Vagina (tissue), 2 donors: ENCODE results near the gene B9D2.

Experiments
- CTCF ChIP-seq, 3 experiments: fragments of 450-650 bp in 2 of 3; fragments of 200-600 bp in 1 of 3; sonication (generic) in 1 of 3; IDR thresholded peaks; one replicate each; pipeline ENCODE4 v1.5.1; 2017 to 2019; ENCODE audit warnings: antibody characterized with exemption in 3 of 3, mild to moderate bottlenecking in 2 of 3, moderate library complexity in 2 of 3
- POLR2A ChIP-seq, 2 donors: fragments of 450-650 bp; IDR thresholded peaks; one replicate each; pipeline ENCODE4 v1.6.1; 2017; ENCODE audit warnings: antibody characterized with exemption in 2 of 2, mild to moderate bottlenecking in 2 of 2, moderate library complexity in 2 of 2
- POLR2AphosphoS5 ChIP-seq, 2 donors: sonication (generic); formaldehyde crosslinking; IDR thresholded peaks; one replicate each; pipeline ENCODE4 v1.9.0; 2017; ENCODE audit warnings: antibody characterized with exemption in 2 of 2, mild to moderate bottlenecking in 2 of 2, low read depth in 1 of 2; ENCODE audit not compliant: insufficient read depth in 1 of 2

GRCh38 chr19:41321204-41321599 is 42.7 kb downstream of the B9D2 start:
- TF ChIP-seq POLR2A (IDR thresholded peaks at IDR 0.05) (no peak), CTCF (IDR thresholded peaks at IDR 0.05) (no peak), POLR2AphosphoS5 (IDR thresholded peaks at IDR 0.05; ENCODE audit: insufficient read depth in 1 of 2, low read depth in 1 of 2) (no peak)
